GM21390 (cell line): ENCODE results near the gene CCNG1.
"Not testable (repeated sequence)": the region's sequence is repeated elsewhere in the genome, so short reads cannot be mapped to it uniquely, and the experiment has no call there.

Experiments used
- ATAC-seq: cut with Tn5 transposase; IDR thresholded peaks from one replicate; pipeline ENCODE4 v1.9.1; 2021; ENCODE audit not compliant: unreplicated experiment

CCNG1 gene

GRCh38 chr5:163440954-163441353, 3.6 kb downstream of the CCNG1 start:
- ATAC-seq, result no peak

DNA sequence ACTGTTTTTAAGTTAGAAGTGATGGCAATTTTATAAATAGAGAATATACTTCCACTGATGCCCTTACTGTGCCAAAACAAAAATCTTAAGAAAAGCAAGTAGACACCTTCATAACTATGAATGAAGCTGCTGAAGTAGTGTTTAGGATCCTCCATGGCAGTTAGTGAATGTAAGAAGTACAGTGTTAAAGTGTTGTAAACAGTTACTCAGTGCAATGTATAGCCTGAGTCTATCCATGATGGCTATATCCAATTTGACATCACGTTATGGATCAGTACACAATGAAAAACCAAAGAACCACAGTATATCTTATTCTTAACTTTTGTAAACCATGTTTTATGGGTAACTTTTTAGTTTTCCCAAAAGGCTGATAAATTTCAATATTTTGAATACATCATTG, 7.1 kb downstream of the CCNG1 start:
- ATAC-seq, result no peak

DNA sequence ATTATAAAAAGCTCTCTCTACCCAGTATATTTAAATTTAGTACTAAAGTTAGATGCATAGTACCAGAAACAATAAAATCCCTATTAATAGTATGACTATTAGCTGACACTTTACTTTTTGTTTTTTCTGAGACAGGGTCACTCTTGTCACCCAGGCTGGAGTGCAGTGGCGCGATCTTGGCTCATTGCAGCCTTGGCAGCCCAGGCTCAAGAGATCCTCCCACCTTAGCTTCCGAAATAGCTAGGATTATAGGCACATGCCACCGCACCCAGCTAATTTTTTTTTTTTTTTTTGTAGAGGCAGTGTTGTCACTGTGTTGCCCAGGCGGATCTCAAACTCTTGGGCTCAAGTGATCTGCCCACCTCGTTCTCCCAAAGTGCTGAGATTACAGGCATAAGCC, 8.0 kb downstream of the CCNG1 start:
- no peak for ATAC-seq

GRCh38 chr5:163447191-163447590, 9.8 kb downstream of the CCNG1 start:
- no peak for ATAC-seq

DNA sequence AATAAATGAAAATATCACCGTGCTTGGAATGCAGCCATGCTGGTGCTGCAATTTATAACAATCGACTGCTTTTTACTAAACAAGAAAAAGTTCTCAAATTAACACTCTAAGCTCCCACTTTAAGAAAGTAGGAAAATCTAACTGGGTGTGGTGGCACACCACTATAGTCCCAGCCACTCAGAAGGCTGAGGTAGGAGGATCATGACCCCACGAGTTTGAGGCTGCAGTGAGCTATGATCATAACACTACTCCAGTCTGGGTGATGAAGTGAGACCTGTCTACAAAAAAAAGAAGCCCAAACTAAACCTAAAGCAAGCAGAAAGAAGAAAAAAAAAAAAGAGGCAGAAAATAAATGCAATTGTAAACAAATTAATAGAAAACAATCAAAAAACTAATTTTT, 10.5 kb downstream of the CCNG1 start:
- no peak for ATAC-seq

GRCh38 chr5:163448491-163448890, 11.1 kb downstream of the CCNG1 start:
- no peak for ATAC-seq

GRCh38 chr5:163451489-163451888, 14.1 kb downstream of the CCNG1 start:
- no peak for ATAC-seq

DNA sequence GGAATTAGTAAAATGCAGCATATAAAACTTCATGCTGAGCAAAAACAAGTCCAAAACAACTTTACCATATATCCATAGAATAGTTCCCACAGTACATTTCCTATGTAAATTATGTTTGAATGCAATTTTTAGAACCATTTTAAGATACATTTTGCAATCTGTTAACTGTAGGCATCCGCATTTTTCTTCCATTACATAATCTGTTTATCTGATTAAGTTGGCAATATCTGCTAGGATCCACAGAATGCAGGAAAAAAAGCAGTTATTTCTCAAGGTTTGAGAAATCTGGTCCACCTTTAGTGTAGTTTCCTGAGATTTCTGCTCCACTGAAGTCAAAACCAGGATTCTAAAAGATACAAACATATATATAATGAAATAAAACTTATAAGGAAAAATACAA, 16.3 kb downstream of the CCNG1 start:
- ATAC-seq, result no peak

DNA sequence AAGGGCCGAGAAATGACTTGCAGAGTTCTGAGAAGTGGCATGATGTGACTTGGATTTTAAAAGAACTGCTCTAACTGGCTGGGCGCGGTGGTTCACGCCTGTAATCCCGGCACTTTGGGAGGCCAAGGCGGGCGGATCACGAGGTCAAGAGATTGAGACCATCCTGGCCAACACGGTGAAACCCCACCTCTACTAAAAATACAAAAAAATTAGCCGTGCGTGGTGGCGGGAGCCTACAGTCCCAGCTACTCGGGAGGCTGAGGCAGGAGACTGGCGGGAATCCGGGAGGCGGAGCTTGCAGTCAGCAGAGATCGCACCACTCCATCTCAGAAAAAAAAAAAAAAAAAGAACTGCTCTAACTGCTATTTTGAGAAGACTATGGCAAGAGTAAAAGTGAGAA, 18.0 kb downstream of the CCNG1 start:
- not testable (repeated sequence) for ATAC-seq

- no peak for ATAC-seq
Measured at GRCh38 chr5:163456029-163456589, 18.7 kb downstream of the CCNG1 start.

DNA sequence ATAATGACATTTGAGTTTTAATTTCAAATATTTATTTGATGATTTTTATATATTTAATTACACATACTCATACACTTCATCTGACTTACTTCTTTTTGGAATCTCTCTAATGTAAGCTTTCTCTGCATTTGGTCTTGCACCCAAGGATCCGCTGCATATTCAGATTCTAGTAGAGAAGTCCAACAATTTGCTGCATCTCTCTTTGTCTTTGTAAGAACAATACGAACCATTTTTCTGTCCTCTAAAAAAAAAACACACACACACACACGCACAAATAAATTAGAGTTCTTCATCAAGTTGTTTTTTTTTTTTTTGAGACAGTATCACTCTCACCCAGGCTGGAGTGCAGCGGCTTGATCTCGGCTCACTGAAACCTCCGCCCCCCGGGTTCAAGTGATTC, 19.4 kb downstream of the CCNG1 start:
- no peak for ATAC-seq

DNA sequence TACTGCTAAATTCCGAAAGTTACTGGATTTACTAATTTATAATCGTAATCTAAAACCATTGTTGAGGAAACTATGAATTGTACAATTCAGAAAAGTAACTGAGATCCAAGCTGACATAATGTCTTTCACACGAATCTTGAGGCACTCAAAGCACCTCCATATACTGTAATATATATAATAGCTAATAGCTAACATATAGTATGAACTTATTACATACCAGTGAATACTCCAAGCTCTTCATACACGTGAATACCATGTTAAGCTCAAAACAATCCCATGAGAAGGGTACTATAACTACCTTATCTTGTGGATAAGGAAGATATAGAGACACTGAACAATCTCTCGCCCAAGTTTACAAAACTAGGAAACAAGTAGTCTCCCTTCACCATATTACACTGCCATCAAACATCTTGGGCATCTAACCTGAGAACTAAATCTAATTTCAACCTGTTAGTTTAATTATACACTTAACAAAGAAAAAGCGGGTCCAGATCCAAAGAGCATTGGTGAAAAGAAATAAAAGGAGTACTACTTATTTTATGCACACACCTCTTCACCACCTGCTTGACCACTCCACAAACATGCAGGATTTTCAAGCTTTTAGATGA, 21.5 kb downstream of the CCNG1 start:
- no peak for ATAC-seq

- ATAC-seq, result peak; percentile 0
Measured at GRCh38 chr5:163459462-163459818, 22.0 kb downstream of the CCNG1 start.

GRCh38 chr5:163459819-163460561, 22.6 kb downstream of the CCNG1 start, which contains the start of gene NUDCD2:
NUDCD2 (minus strand) TSS chr5:163460102; CDS start chr5:163460050, 52 bp downstream.
- peak; percentile 77 for ATAC-seq

GRCh38 chr5:163460562-163461171, 23.3 kb downstream of the CCNG1 start, which contains the start of gene HMMR:
HMMR (plus strand) TSS chr5:163460632; CDS start chr5:163460693, 61 bp downstream.
- no peak for ATAC-seq

GRCh38 chr5:163463063-163463435, 25.7 kb downstream of the CCNG1 start:
- no peak for ATAC-seq

DNA sequence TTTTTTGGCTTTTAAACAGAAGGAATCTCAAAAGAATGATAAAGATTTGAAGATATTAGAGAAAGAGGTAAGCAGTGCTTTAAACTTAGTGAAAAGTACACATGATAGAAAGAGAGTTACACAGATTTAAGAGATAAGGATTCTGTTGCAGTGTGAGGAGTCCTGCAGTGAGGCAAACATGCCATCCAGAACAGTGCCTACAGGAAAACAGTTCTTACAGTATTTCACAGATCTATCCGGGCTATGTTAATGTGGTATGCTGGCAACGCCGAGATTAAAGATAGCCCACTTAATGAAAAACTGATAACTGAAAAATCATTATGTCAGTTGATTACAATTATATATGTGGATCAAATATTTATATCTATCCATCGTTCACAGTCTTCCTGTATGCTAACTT, 30.3 kb downstream of the CCNG1 start:
- no peak for ATAC-seq

GRCh38 chr5:163473635-163474243, 36.3 kb downstream of the CCNG1 start:
- peak; percentile 87 for ATAC-seq

- ATAC-seq, result no peak
Measured at GRCh38 chr5:163475411-163475810, 38.0 kb downstream of the CCNG1 start.

DNA sequence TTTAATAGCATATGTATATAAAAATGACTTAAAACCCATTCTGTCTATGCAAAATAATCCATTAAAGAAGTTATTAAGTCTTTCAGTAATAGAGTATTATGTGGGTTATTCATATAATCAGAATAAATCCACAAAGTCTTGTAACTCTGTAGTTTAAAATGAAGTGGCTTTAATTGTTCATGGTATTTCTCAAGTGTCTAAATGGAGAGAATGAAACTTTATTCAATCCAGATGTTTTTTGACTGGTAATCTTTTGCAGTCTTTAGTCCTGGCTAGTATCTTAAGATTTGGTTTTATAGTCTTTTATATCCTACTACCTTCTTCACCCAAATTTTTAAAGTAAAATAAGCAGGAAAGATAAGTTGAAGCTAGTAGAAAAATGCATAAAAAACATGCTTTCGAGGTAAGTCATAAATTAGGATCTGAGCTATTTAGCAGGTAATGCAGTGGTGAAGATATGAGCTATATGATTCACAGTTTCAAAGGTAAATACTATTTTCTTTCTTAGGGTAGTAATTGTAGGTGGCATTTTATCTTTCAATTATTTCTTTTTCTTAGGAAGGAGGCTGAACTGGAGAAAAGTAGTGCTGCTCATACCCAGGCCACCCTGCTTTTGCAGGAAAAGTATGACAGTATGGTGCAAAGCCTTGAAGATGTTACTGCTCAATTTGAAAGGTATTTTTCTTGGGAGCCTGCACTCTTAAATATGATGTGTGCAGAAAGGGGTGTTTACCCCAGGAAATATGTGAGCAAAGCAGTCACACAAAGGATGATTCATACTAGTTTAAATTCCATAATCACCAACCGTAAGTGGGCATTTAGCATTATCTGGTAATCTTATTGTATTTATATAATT, 41.0 kb downstream of the CCNG1 start:
- ATAC-seq, result no peak

DNA sequence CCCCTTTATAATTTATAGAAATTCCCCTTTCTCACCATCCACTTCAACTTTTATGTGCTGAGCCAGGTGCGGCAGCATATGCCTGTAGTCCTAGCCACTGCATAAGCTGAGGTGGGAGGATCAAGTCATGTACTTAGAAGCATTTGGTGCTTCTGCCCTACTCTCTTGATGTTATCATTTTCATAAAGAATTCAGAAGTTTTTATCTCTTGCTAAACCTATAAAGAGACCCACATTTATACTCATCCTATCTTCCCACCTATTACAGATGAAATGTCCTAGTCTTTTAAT, 41.5 kb downstream of the CCNG1 start:
- no peak for ATAC-seq
